DND-41 (cell line): Measurements from ENCODE around the gene KCTD11.

Experiments used
- ATAC-seq: fragments of 200-7000 bp; cut with Tn5 transposase; 3 replicates; pipeline ENCODE4 v1.9.1; 2021; ENCODE audit warnings: low read depth; ENCODE audit not compliant: insufficient read depth
- DNase-seq: peaks from one replicate; pipeline ENCODE4 v3.0.0-alpha.2; 2020
- H2AFZ ChIP-seq: 2 replicates; pipeline ENCODE4 v1.6.0; 2012; ENCODE audit warnings: low read depth, low read length
- H3K27ac ChIP-seq: 2 replicates; pipeline ENCODE4 v1.5.1; 2012; ENCODE audit warnings: low read length, inconsistent platforms
- H3K27me3 ChIP-seq: fragments of 200-600 bp; sonication (generic); 2 replicates; pipeline ENCODE4 v1.6.0; 2012; ENCODE audit warnings: low read length, mild to moderate bottlenecking, inconsistent platforms; ENCODE audit not compliant: insufficient read depth, poor library complexity
- H3K36me3 ChIP-seq: 2 replicates; pipeline ENCODE4 v1.5.1; 2012; ENCODE audit warnings: low read length, inconsistent platforms; ENCODE audit not compliant: insufficient read depth
- H3K4me1 ChIP-seq: 2 replicates; pipeline ENCODE4 v1.5.1; 2012; ENCODE audit warnings: mild to moderate bottlenecking, low read length; ENCODE audit not compliant: insufficient read depth
- H3K4me2 ChIP-seq: 2 replicates; pipeline ENCODE4 v1.6.0; 2012; ENCODE audit warnings: mild to moderate bottlenecking, moderate library complexity, low read length, inconsistent platforms; ENCODE audit not compliant: insufficient read depth
- H3K4me3 ChIP-seq, 2 experiments: fragments of 200-600 bp in 1 of 2; shearing (Covaris generic) in 1 of 2; 2 replicates each; pipeline ENCODE4 v1.5.1; 2012 to 2016; ENCODE audit warnings: inconsistent platforms in 2 of 2, low read length in 2 of 2, mild to moderate bottlenecking in 2 of 2, low read depth in 1 of 2, moderate library complexity in 1 of 2
- H3K79me2 ChIP-seq: 2 replicates; pipeline ENCODE4 v1.6.0; 2012; ENCODE audit warnings: low read length, inconsistent platforms; ENCODE audit not compliant: insufficient read depth
- H3K9ac ChIP-seq: 2 replicates; pipeline ENCODE4 v1.6.0; 2012; ENCODE audit warnings: low read depth, mild to moderate bottlenecking, inconsistent platforms, low read length, moderate library complexity
- H3K9me3 ChIP-seq: 2 replicates; pipeline ENCODE4 v1.5.1; 2012; ENCODE audit warnings: low read length, moderate library complexity, mild to moderate bottlenecking, inconsistent platforms; ENCODE audit not compliant: insufficient read depth, severe bottlenecking
- H4K20me1 ChIP-seq: 2 replicates; pipeline ENCODE4 v1.6.0; 2012; ENCODE audit warnings: low read length; ENCODE audit not compliant: insufficient read depth
- CTCF ChIP-seq: IDR thresholded peaks from 2 replicates; pipeline ENCODE4 v1.5.1; 2012; ENCODE audit warnings: borderline replicate concordance, low read length, moderate library complexity, mild to moderate bottlenecking; ENCODE audit not compliant: poor library complexity, severe bottlenecking; ENCODE audit errors: extremely low read depth
- EZH2 ChIP-seq: IDR thresholded peaks from 3 replicates; pipeline ENCODE4 v1.6.1; 2012; ENCODE audit warnings: borderline replicate concordance, low read depth, mild to moderate bottlenecking, moderate library complexity, low read length, inconsistent platforms; ENCODE audit not compliant: severe bottlenecking

Gene KCTD11

GRCh38 chr17:7340179-7340578 lies 11.8 kb upstream of the KCTD11 start:
- DNase-seq, result no peak
- TF ChIP-seq CTCF (no peak), EZH2 (no peak)
- peaks cover 30% of the 10 kb centered on the region for H3K79me2 ChIP-seq

GRCh38 chr17:7341842-7342241 lies 10.1 kb upstream of the KCTD11 start:
- Histone ChIP-seq H3K27ac (no peak overlapping the region), H3K4me2 (no peak overlapping the region), H3K4me3 (no peak overlapping the region), H3K4me1 (peaks cover 11% of the 10 kb centered on the region), H2AFZ (no peak overlapping the region), H3K79me2 (peaks cover 17% of the 10 kb centered on the region), H3K27me3 (no peaks in the 10 kb centered on the region), H3K36me3 (peaks cover 32% of the 10 kb centered on the region), H3K9ac (0 out of 2 replicates have a peak overlapping the region, but pooled peaks have one; percentile 5), H3K9me3 (no peaks in the 10 kb centered on the region), H4K20me1 (peaks cover 3% of the 10 kb centered on the region; the same call in 1 of the 2 replicates)
- DNase-seq, result no peak
- TF ChIP-seq CTCF (no peak), EZH2 (no peak)
- ATAC-seq, result no peak

More at GRCh38 chr17:7340179-7340578, 11.8 kb upstream of the KCTD11 start:
- Histone ChIP-seq H3K4me3 (no peak overlapping the region), H2AFZ (no peak overlapping the region), H3K4me1 (peaks cover 28% of the 10 kb centered on the region), H3K27me3 (no peaks in the 10 kb centered on the region), H3K4me2 (no peak overlapping the region), H4K20me1 (no peaks in the 10 kb centered on the region; the same call in 1 of the 2 replicates), H3K9ac (no peak overlapping the region), H3K27ac (no peak overlapping the region), H3K36me3 (peaks cover 23% of the 10 kb centered on the region), H3K9me3 (no peaks in the 10 kb centered on the region)
- ATAC-seq, result no peak

GRCh38 chr17:7343250-7343649 lies 8.7 kb upstream of the KCTD11 start:
- DNase-seq (no peak), ATAC-seq (no peak)
- Histone ChIP-seq H3K9ac (no peak overlapping the region), H2AFZ (no peak overlapping the region), H3K4me2 (no peak overlapping the region), H3K9me3 (no peaks in the 10 kb centered on the region), H3K4me3 (no peak overlapping the region), H3K27ac (no peak overlapping the region), H3K36me3 (peaks cover 46% of the 10 kb centered on the region), H3K4me1 (no peaks in the 10 kb centered on the region), H3K27me3 (no peaks in the 10 kb centered on the region), H4K20me1 (peaks cover 3% of the 10 kb centered on the region; the same call in 1 of the 2 replicates), H3K79me2 (peaks cover 5% of the 10 kb centered on the region; the same call in 1 of the 2 replicates)
- no peak for TF ChIP-seq EZH2
- no peak for TF ChIP-seq CTCF
